H1 (cell line): ENCODE measurements around the gene FGF13. TPM values are rescaled to one million over a fixed set of nuclear protein-coding genes. Genes with fewer than 3 reads are reported as not detected.

Experiments used
- ASH2L ChIP-seq: fragments of 200-600, 300-600 bp; sonication (generic); IDR thresholded peaks from one replicate; pipeline ENCODE4 v1.7.1; 2017; ENCODE audit warnings: low read length
- BRCA1 ChIP-seq: IDR thresholded peaks from 2 replicates; pipeline ENCODE4 v1.6.1; 2012; ENCODE audit warnings: low read depth, low read length, improper control_type of control experiment
- CBX8 ChIP-seq: fragments of 300-800, 300-1000 bp; sonication (generic); IDR thresholded peaks from 2 replicates; pipeline ENCODE4 v1.7.1; 2016; ENCODE audit warnings: low read depth, low read length, borderline replicate concordance
- CHD2 ChIP-seq: IDR thresholded peaks from 2 replicates; pipeline ENCODE4 v1.6.1; 2012; ENCODE audit warnings: low read length, improper control_type of control experiment
- CHD7 ChIP-seq: fragments of 300-600 bp; sonication (generic); IDR thresholded peaks from 2 replicates; pipeline ENCODE4 v1.7.1; 2012; ENCODE audit warnings: low read length, moderate library complexity, mild to moderate bottlenecking, inconsistent platforms; ENCODE audit not compliant: insufficient replicate concordance
- GABPA ChIP-seq: IDR thresholded peaks from 2 replicates; pipeline ENCODE4 v1.6.1; 2011; ENCODE audit warnings: mild to moderate bottlenecking, low read length, moderate library complexity, borderline replicate concordance; ENCODE audit not compliant: insufficient read depth
- GTF2F1 ChIP-seq: IDR thresholded peaks from 2 replicates; pipeline ENCODE4 v1.6.1; 2012; ENCODE audit warnings: low read depth, low read length, improper control_type of control experiment, borderline replicate concordance
- SRF ChIP-seq: IDR thresholded peaks from 2 replicates; pipeline ENCODE4 v1.6.1; 2011; ENCODE audit warnings: mild to moderate bottlenecking, low read depth, low read length, moderate library complexity
- polyA plus RNA-seq, 7 experiments: library from polyadenylated mRNA; depleted of rRNA in 3 of 7; stranded (reverse) in 5 of 7; unstranded in 2 of 7; fragments of >200 nt in 5 of 7; fragments of 200-250 nt in 2 of 7; gene quantifications; 1 replicate in 5 of 7; 2 replicates in 1 of 7; 4 replicates in 1 of 7; pipeline versions ENCODE4 v1.2.1 to v1.2.3, GENCODE V29; 2011 to 2013; ENCODE audit warnings: missing spikeins in 2 of 7, mixed read lengths in 2 of 7
- total RNA-seq: library from RNA; stranded (reverse); fragmentation: NEBNext Ultra II Directional; extraction: Animal tissue kit (Norgen Biotek cat#: 25700); gene quantifications from 2 replicates; pipeline ENCODE4 v1.2.1, GENCODE V29; 2021
- TF ChIP-seq, protein P1 (sequence below): IDR thresholded peaks from 2 replicates; pipeline ENCODE4 v1.6.1; 2011; ENCODE audit warnings: low read length, improper control_type of control experiment
- TF ChIP-seq, protein P2 (sequence below): IDR thresholded peaks from 2 replicates; pipeline ENCODE4 v1.6.1; 2012; ENCODE audit warnings: inconsistent platforms

FGF13 gene
- total and polyA plus RNA-seq, 2 of the 8 experiments (the other 6 are each of a cell fraction or from before 2014, with no cell fraction given): 10.1 to 36.1 TPM

DNA sequence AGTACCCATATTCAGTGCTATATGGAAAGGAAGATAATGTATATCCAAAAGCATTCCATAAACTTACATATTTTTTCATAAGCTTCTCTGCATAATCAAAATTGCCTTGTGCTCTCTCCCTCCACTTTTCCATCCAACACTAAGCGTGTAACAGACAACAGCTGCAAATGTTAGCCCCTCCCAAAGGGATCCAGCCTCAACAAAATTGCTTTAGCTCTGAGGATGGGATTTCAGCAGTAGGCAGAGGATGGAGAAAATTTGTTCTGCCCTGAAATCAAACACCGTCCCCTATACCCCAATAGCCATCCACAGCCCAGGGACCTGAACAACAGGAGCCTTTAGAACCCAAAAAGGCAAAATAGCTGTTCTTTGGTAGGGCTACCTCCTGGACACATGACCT lies 28.8 kb upstream of the FGF13 start (continued):
- TF ChIP-seq CHD7 (no peak), GTF2F1 (no peak), SRF (no peak), CHD2 (no peak), GABPA (no peak), BRCA1 (no peak), CBX8 (no peak), ASH2L (no peak)
- TF ChIP-seq, protein P1, sequence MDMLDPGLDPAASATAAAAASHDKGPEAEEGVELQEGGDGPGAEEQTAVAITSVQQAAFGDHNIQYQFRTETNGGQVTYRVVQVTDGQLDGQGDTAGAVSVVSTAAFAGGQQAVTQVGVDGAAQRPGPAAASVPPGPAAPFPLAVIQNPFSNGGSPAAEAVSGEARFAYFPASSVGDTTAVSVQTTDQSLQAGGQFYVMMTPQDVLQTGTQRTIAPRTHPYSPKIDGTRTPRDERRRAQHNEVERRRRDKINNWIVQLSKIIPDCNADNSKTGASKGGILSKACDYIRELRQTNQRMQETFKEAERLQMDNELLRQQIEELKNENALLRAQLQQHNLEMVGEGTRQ: no peak
- TF ChIP-seq, protein P2, sequence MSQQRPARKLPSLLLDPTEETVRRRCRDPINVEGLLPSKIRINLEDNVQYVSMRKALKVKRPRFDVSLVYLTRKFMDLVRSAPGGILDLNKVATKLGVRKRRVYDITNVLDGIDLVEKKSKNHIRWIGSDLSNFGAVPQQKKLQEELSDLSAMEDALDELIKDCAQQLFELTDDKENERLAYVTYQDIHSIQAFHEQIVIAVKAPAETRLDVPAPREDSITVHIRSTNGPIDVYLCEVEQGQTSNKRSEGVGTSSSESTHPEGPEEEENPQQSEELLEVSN: no peak
